IPS DF 6.9 (cell line): Measurements from ENCODE around the gene KLHL20.
A peak's percentile ranks its signal among the peaks of the same experiment; 100 is the strongest.
"Not testable (repeated sequence)": the region's sequence is repeated elsewhere in the genome, so short reads cannot be mapped to it uniquely, and the experiment has no call there.

Experiments used
- DNase-seq: peaks from one replicate; pipeline ENCODE4 v3.0.0-alpha.2; 2013; ENCODE audit warnings: low read depth, low spot score
- H3K27ac ChIP-seq: one replicate; pipeline ENCODE4 v1.5.1; 2013; ENCODE audit warnings: low read length, control low read depth
- H3K27me3 ChIP-seq: 2 replicates; pipeline ENCODE4 v1.6.1; 2013; ENCODE audit warnings: mild to moderate bottlenecking, low read length; ENCODE audit not compliant: control insufficient read depth, insufficient read depth
- H3K36me3 ChIP-seq: 2 replicates; pipeline ENCODE4 v1.6.1; 2013; ENCODE audit warnings: low read length; ENCODE audit not compliant: control insufficient read depth, insufficient read depth
- H3K4me1 ChIP-seq: 2 replicates; pipeline ENCODE4 v1.6.1; 2013; ENCODE audit warnings: low read length; ENCODE audit not compliant: control insufficient read depth, insufficient read depth
- H3K4me3 ChIP-seq: 2 replicates; pipeline ENCODE4 v1.5.1; 2013; ENCODE audit warnings: mild to moderate bottlenecking, low read length
- H3K9me3 ChIP-seq: 2 replicates; pipeline ENCODE4 v1.6.1; 2013; ENCODE audit warnings: low read length, inconsistent platforms; ENCODE audit not compliant: control insufficient read depth, insufficient read depth
- WGBS: extraction: QIAGEN DNeasy Blood & Tissue Kit; methylation state at CpG from one replicate; pipeline ENCODE4 v1.1.7; 2013; ENCODE audit warnings: mixed read lengths, missing lambda C conversion rate; ENCODE audit not compliant: insufficient read length, insufficient coverage; 5-methylcytosine and 5-hydroxymethylcytosine counted together

KLHL20 gene

GRCh38 chr1:173702736-173703135, 12.0 kb upstream of the KLHL20 start:
- Histone ChIP-seq H3K9me3 (no peaks in the 10 kb centered on the region; the same call in 1 of the 2 replicates), H3K4me3 (no peak overlapping the region), H3K27ac (no peak overlapping the region), H3K27me3 (no peaks in the 10 kb centered on the region), H3K36me3 (no peaks in the 10 kb centered on the region), H3K4me1 (no peaks in the 10 kb centered on the region)
- no peak for DNase-seq
- no CpG with 5 or more reads among the region's 1 CpG for WGBS

- H3K27me3 ChIP-seq = no peaks in the 10 kb centered on the region
- no peaks in the 10 kb centered on the region for H3K36me3 ChIP-seq
- no peak overlapping the region for H3K4me3 ChIP-seq
- no peak overlapping the region for H3K27ac ChIP-seq
- no peaks in the 10 kb centered on the region; the same call in 1 of the 2 replicates for H3K9me3 ChIP-seq
- DNase-seq = no peak
- no CpG with 5 or more reads among the region's 5 CpGs for WGBS
- no peaks in the 10 kb centered on the region for H3K4me1 ChIP-seq
Observed at GRCh38 chr1:173705117-173705516, 9.7 kb upstream of the KLHL20 start.

GRCh38 chr1:173708787-173709186, 6.0 kb upstream of the KLHL20 start:
- Histone ChIP-seq H3K4me3 (no peak overlapping the region), H3K36me3 (no peaks in the 10 kb centered on the region), H3K27ac (no peak overlapping the region), H3K4me1 (no peaks in the 10 kb centered on the region), H3K27me3 (no peaks in the 10 kb centered on the region), H3K9me3 (no peaks in the 10 kb centered on the region; the same call in 1 of the 2 replicates)
- no CpG with 5 or more reads among the region's 2 CpGs for WGBS
- no peak for DNase-seq

- no peaks in the 10 kb centered on the region for H3K36me3 ChIP-seq
- H3K27ac ChIP-seq = no peak overlapping the region
- H3K9me3 ChIP-seq = no peaks in the 10 kb centered on the region
- H3K4me3 ChIP-seq = no peak overlapping the region
- DNase-seq = no peak
- no peaks in the 10 kb centered on the region for H3K27me3 ChIP-seq
- no CpG with 5 or more reads among the region's 3 CpGs for WGBS
- no peaks in the 10 kb centered on the region for H3K4me1 ChIP-seq
Observed at GRCh38 chr1:173714441-173714758, 381 bp upstream of the KLHL20 start.

- DNase-seq = no peak
- no peaks in the 10 kb centered on the region for H3K9me3 ChIP-seq
Observed at GRCh38 chr1:173715538-173715844, 710 bp downstream of the KLHL20 start.

GRCh38 chr1:173717238-173717637, 2.5 kb downstream of the KLHL20 start:
- Histone ChIP-seq H3K36me3 (no peaks in the 10 kb centered on the region), H3K4me3 (no peak overlapping the region), H3K4me1 (no peaks in the 10 kb centered on the region), H3K27me3 (no peaks in the 10 kb centered on the region), H3K9me3 (no peaks in the 10 kb centered on the region), H3K27ac (no peak overlapping the region)
- no peak for DNase-seq
- WGBS = no CpG with 5 or more reads among the region's 2 CpGs

More at GRCh38 chr1:173715538-173715844, 710 bp downstream of the KLHL20 start:
- Histone ChIP-seq H3K4me3 (peak overlapping the region; percentile 55; the same call in 1 of the 2 replicates), H3K36me3 (no peaks in the 10 kb centered on the region), H3K27me3 (no peaks in the 10 kb centered on the region), H3K27ac (no peak overlapping the region), H3K4me1 (no peaks in the 10 kb centered on the region)
- no CpG with 5 or more reads among the region's 8 CpGs for WGBS

- not testable (repeated sequence) for H3K36me3 ChIP-seq, H3K4me3 ChIP-seq, H3K27ac ChIP-seq, H3K9me3 ChIP-seq, H3K27me3 ChIP-seq, H3K4me1 ChIP-seq, DNase-seq
- WGBS = no CpG with 5 or more reads among the region's 1 CpG
Observed at GRCh38 chr1:173731331-173731730, 16.6 kb downstream of the KLHL20 start.

- no peak for DNase-seq
- Histone ChIP-seq H3K36me3 (peaks cover 6% of the 10 kb centered on the region; the same call in 1 of the 2 replicates), H3K9me3 (no peaks in the 10 kb centered on the region), H3K27me3 (no peaks in the 10 kb centered on the region), H3K4me1 (no peaks in the 10 kb centered on the region), H3K4me3 (no peak overlapping the region), H3K27ac (no peak overlapping the region)
- WGBS = no CpG with 5 or more reads among the region's 9 CpGs
Observed at GRCh38 chr1:173733912-173734311, 19.1 kb downstream of the KLHL20 start.

GRCh38 chr1:173736104-173736503, 21.3 kb downstream of the KLHL20 start:
- not testable (repeated sequence) for H3K4me3 ChIP-seq, H3K36me3 ChIP-seq, H3K27ac ChIP-seq, DNase-seq, H3K4me1 ChIP-seq, H3K27me3 ChIP-seq, H3K9me3 ChIP-seq
- no CpG with 5 or more reads among the region's 2 CpGs for WGBS

- 100% methylated on average over 4 of the region's 10 CpGs for WGBS
- no peak overlapping the region for H3K4me3 ChIP-seq
- H3K9me3 ChIP-seq = no peaks in the 10 kb centered on the region
Observed at GRCh38 chr1:173742203-173742886, 27.6 kb downstream of the KLHL20 start.

GRCh38 chr1:173744651-173745050, 29.9 kb downstream of the KLHL20 start:
- no peak overlapping the region for H3K4me3 ChIP-seq
- no peaks in the 10 kb centered on the region for H3K36me3 ChIP-seq
- WGBS = no CpG with 5 or more reads among the region's 2 CpGs
- H3K4me1 ChIP-seq = no peaks in the 10 kb centered on the region
- H3K27me3 ChIP-seq = no peaks in the 10 kb centered on the region
- no peaks in the 10 kb centered on the region for H3K9me3 ChIP-seq
- H3K27ac ChIP-seq = no peak overlapping the region
- no peak for DNase-seq

More at GRCh38 chr1:173742203-173742886, 27.6 kb downstream of the KLHL20 start:
- Histone ChIP-seq H3K36me3 (no peaks in the 10 kb centered on the region), H3K27ac (no peak overlapping the region), H3K4me1 (no peaks in the 10 kb centered on the region), H3K27me3 (no peaks in the 10 kb centered on the region)
- DNase-seq = no peak
